ENCODE results near the gene PSENEN.
A peak's percentile ranks its signal among the peaks of the same experiment; 100 is the strongest.

Gene PSENEN

GRCh38 chr19:35729021-35729420, 16.4 kb upstream of the PSENEN start:
- Histone ChIP-seq H3K27ac (ENCODE audit: extremely low read depth, low read depth, low read length) (no peak overlapping the region), H3K36me3 (ENCODE audit: control insufficient read depth in 2 of 2, insufficient read depth in 1 of 2, low read length in 2 of 2) (peaks cover 97 to 98% of the 10 kb centered on the region in 2 experiments), H3K9me3 (ENCODE audit: control insufficient read depth, insufficient read depth, low read depth, low read length) (no peaks in the 10 kb centered on the region), H3K4me1 (ENCODE audit: control insufficient read depth, insufficient read depth, low read length) (no peaks in the 10 kb centered on the region), H3K4me3 (ENCODE audit: low read depth, low read length) (no peak overlapping the region)
- CTCF ChIA-PET = interaction anchor here (0.6 kb wide), 1 partner anchor 39 kb away, joined by 4 read pairs; no protein-coding TSS in a partner anchor
- POLR2A ChIA-PET = interaction anchor here (1.0 to 13.6 kb wide), 3 partner anchors 9 to 85 kb away, joined by 3 to 204 read pairs (median 7); no protein-coding TSS in a partner anchor
- no peak for TF ChIP-seq GLI4 (tag by site-specific recombination; IDR thresholded peaks at IDR 0.05)
- no peak for TF ChIP-seq BCL11A (tag by site-specific recombination; IDR thresholded peaks at IDR 0.05; ENCODE audit: low read depth)
- TF ChIP-seq PRDM1 (tag by site-specific recombination; IDR thresholded peaks at IDR 0.05) = no peak; the same call in 1 of the 2 replicates
- TF ChIP-seq ZNF529 (tag by site-specific recombination; IDR thresholded peaks at IDR 0.05; ENCODE audit: insufficient replicate concordance) = no peak
- TF ChIP-seq ZNF777 (tag by site-specific recombination; IDR thresholded peaks at IDR 0.05; ENCODE audit: borderline replicate concordance) = no peak
- TF ChIP-seq ZNF639 (tag by site-specific recombination; IDR thresholded peaks at IDR 0.05) = no peak
- no peak for TF ChIP-seq ZNF350 (tag by site-specific recombination; IDR thresholded peaks at IDR 0.05)
- no peak for TF ChIP-seq ATF2 (tag by site-specific recombination; IDR thresholded peaks at IDR 0.05; ENCODE audit: low read depth)
- no peak for TF ChIP-seq BCL6B (tag by site-specific recombination; IDR thresholded peaks at IDR 0.05)
- no peak for TF ChIP-seq ZNF600 (tag by site-specific recombination; IDR thresholded peaks at IDR 0.05)
- no peak for TF ChIP-seq ZNF626 (tag by site-specific recombination; IDR thresholded peaks at IDR 0.05)
- TF ChIP-seq RBAK (tag by site-specific recombination; IDR thresholded peaks at IDR 0.05) = no peak
- TF ChIP-seq ZNF274 (IDR thresholded peaks at IDR 0.05; ENCODE audit: low read length) = no peak
- TF ChIP-seq ZNF274 (tag by site-specific recombination; IDR thresholded peaks at IDR 0.05; ENCODE audit: borderline replicate concordance) = no peak
- TF ChIP-seq ZNF114 (tag by site-specific recombination; IDR thresholded peaks at IDR 0.05) = no peak
- no peak for TF ChIP-seq ZNF155 (tag by site-specific recombination; IDR thresholded peaks at IDR 0.05)
- TF ChIP-seq PBX3 (CRISPR knock-in tag; IDR thresholded peaks at IDR 0.05) = no peak
- no peak for TF ChIP-seq ZNF701 (tag by site-specific recombination; IDR thresholded peaks at IDR 0.05)
- TF ChIP-seq ZNF324 (tag by site-specific recombination; IDR thresholded peaks at IDR 0.05) = no peak

- Histone ChIP-seq H3K27ac (ENCODE audit: extremely low read depth, low read depth, low read length) (peak overlapping the region; percentile 31; the same call in 1 of the 2 replicates), H3K36me3 (ENCODE audit: control insufficient read depth in 2 of 2, insufficient read depth in 1 of 2, low read length in 2 of 2) (peaks cover 97 to 98% of the 10 kb centered on the region in 2 experiments), H3K4me1 (ENCODE audit: control insufficient read depth, insufficient read depth, low read length) (no peaks in the 10 kb centered on the region), H3K9me3 (ENCODE audit: control insufficient read depth, insufficient read depth, low read depth, low read length) (no peaks in the 10 kb centered on the region), H3K4me3 (ENCODE audit: low read depth, low read length) (no peak overlapping the region)
- ChIA-PET CTCF (interaction anchor here (1.0 kb wide), 1 partner anchor 35 kb away, joined by 3 read pairs; no protein-coding TSS in a partner anchor), POLR2A (interaction anchor here (1.3 to 13.6 kb wide), 3 partner anchors 8 to 19 kb away, joined by 4 to 204 read pairs (median 7); partner anchors contain the start of genes IGFLR1 and LIN37)
- no peak for TF ChIP-seq ZNF184 (tag by site-specific recombination; IDR thresholded peaks at IDR 0.05)
- TF ChIP-seq ZNF37A (tag by site-specific recombination; IDR thresholded peaks at IDR 0.05) = no peak
- TF ChIP-seq ZNF626 (tag by site-specific recombination; IDR thresholded peaks at IDR 0.05) = no peak
- TF ChIP-seq ZBTB20 (tag by site-specific recombination; IDR thresholded peaks at IDR 0.05) = no peak
- TF ChIP-seq TRIM28 (IDR thresholded peaks at IDR 0.05; ENCODE audit: borderline replicate concordance, low read length) = no peak
- TF ChIP-seq TSHZ1 (tag by site-specific recombination; IDR thresholded peaks at IDR 0.05; ENCODE audit: borderline replicate concordance) = no peak
- TF ChIP-seq KLF1 (tag by site-specific recombination; IDR thresholded peaks at IDR 0.05) = no peak
Observed at GRCh38 chr19:35729763-35730162, 15.7 kb upstream of the PSENEN start.
